Ascending aorta (tissue), 2 donors: ENCODE results near the gene CD200R1L. TPM values are rescaled to one million over a fixed set of nuclear protein-coding genes. Genes with fewer than 3 reads are reported as not detected.
"Not testable (repeated sequence)": the region's sequence is repeated elsewhere in the genome, so short reads cannot be mapped to it uniquely, and the experiment has no call there.

Experiments used
- DNase-seq, 2 donors: peaks; one replicate each; pipeline ENCODE4 v3.0.0-alpha.2; 2019; ENCODE audit warnings: low spot score in 2 of 2
- H3K27ac ChIP-seq, 2 donors: fragments of 200-600 bp; sonication (generic); one replicate each; pipeline ENCODE4 v1.5.1; 2016 to 2017; ENCODE audit warnings: mild to moderate bottlenecking in 1 of 2
- H3K27me3 ChIP-seq: fragments of 200-600 bp; sonication (generic); one replicate; pipeline ENCODE4 v1.5.1; 2017
- H3K36me3 ChIP-seq, 2 donors: fragments of 200-600 bp; sonication (generic); one replicate each; pipeline ENCODE4 v1.5.1; 2016
- H3K4me1 ChIP-seq, 2 donors: fragments of 200-600 bp; sonication (generic); one replicate each; pipeline ENCODE4 v1.5.1; 2016 to 2017; ENCODE audit warnings: mild to moderate bottlenecking in 1 of 2
- H3K4me3 ChIP-seq, 2 donors: fragments of 200-600 bp; sonication (generic); one replicate each; pipeline ENCODE4 v1.5.1; 2016 to 2017; ENCODE audit warnings: mild to moderate bottlenecking in 1 of 2
- H3K9me3 ChIP-seq, 2 donors: fragments of 200-600 bp; sonication (generic); one replicate each; pipeline ENCODE4 v1.5.1; 2016
- CTCF ChIP-seq, 3 experiments: fragments of 200-600 bp in 2 of 3; fragments of 450-650 bp in 1 of 3; sonication (generic) in 2 of 3; IDR thresholded peaks; one replicate each; pipeline ENCODE4 v1.5.1; 2016 to 2019; ENCODE audit warnings: antibody characterized with exemption in 3 of 3, mild to moderate bottlenecking in 1 of 3, moderate library complexity in 1 of 3
- intact Hi-C: fragments of 100-400 bp; cut with DNase I; formaldehyde crosslinking; loops from one replicate; pipeline ENCODE4 v1.15.1; 2023
- total RNA-seq: library from RNA; depleted of rRNA; stranded (reverse); fragments of >200 nt; gene quantifications from one replicate; pipeline ENCODE4 v1.1.0, GENCODE V29; 2016

CD200R1L gene
- total RNA-seq, 1 donor from 2014 or later, result not detected

DNA sequence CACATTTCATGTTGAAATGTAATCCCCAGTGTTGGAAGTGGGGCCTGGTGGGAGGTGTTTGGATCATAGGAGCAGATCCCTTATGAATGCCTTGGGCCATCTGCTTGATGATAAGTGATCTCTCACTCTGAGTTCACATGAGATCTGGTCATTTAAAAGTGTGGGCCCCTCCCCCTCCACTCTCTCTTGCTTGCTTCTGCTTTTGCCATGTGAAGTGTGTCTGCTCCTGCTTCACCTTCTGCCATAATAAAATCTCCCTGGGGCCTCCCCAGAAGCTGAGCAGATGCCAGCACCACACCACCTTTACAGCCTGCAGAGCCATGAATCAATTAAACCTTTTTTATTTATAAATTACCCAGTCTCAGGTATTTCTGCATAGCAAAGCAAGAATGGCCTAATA lies 14.2 kb upstream of the CD200R1L start:
- intact Hi-C loops, result no loop called here
- H3K4me3 ChIP-seq, result no peak overlapping the region
- TF ChIP-seq CTCF (IDR thresholded peaks at IDR 0.05), result no peak

GRCh38 chr3:112858410-112859069 lies 11.9 kb upstream of the CD200R1L start:
- H3K27ac ChIP-seq, result no peak overlapping the region
- H3K4me3 ChIP-seq, result no peak overlapping the region
- peaks cover 0 to 6% of the 10 kb centered on the region in 2 donors for H3K9me3 ChIP-seq
- no peak for TF ChIP-seq CTCF (IDR thresholded peaks at IDR 0.05)
- intact Hi-C loops, result no loop called here
- no peaks in the 10 kb centered on the region for H3K27me3 ChIP-seq
- H3K4me1 ChIP-seq, result no peaks in the 10 kb centered on the region
- DNase-seq, result no peak
- no peaks in the 10 kb centered on the region for H3K36me3 ChIP-seq

More for the DNA sequence above, 14.2 kb upstream of the CD200R1L start:
- no peaks in the 10 kb centered on the region for H3K27me3 ChIP-seq
- no peak for DNase-seq
- no peak overlapping the region for H3K27ac ChIP-seq
- no peaks in the 10 kb centered on the region for H3K4me1 ChIP-seq
- H3K36me3 ChIP-seq, result no peaks in the 10 kb centered on the region
- no peaks in the 10 kb centered on the region for H3K9me3 ChIP-seq

DNA sequence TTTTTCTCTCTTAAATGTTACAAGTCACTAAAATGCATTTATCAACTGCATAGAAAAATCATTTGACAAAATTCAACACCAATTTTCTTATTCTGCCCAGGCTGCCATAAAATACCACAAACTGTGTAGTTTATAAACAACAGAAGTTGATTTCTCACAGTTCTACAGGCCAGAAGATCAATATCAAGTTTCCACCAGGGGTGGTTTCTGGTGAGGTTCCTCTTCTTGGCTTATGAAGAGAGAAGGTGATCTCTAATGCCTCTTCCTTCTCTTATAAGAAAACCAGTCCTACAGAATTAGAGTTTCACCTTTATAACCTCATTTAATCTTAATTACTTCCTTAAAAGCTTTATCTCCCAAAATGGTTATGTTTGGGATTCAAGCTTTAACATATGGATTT lies 10.9 kb upstream of the CD200R1L start:
- Histone ChIP-seq H3K27me3 (no peaks in the 10 kb centered on the region), H3K36me3 (no peaks in the 10 kb centered on the region), H3K27ac (no peak overlapping the region), H3K9me3 (peaks cover 0 to 6% of the 10 kb centered on the region in 2 donors), H3K4me3 (no peak overlapping the region), H3K4me1 (no peaks in the 10 kb centered on the region)
- no peak for TF ChIP-seq CTCF (IDR thresholded peaks at IDR 0.05)
- no peak for DNase-seq
- intact Hi-C loops, result no loop called here

DNA sequence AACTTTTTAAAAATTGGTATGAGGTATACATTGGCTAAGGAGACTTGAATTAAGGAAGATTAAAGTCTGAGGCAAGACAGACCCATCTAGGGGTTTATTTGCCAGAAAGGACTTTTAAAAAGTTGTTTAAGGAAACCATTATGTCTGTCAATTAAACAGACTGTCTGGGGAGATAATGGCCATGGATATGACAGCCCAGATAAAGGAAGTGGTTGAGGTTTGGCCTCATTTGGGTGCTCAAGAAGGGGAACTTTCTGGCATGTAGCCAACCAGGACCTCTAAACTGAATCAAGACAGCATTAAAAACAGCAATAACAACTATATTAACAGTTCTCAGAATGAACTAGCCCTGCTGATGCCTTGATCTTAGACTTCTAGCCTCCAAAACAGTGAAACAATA lies 9.9 kb upstream of the CD200R1L start:
- no peak for DNase-seq

GRCh38 chr3:112855883-112856282 lies 9.2 kb upstream of the CD200R1L start:
- Histone ChIP-seq H3K4me1 (no peaks in the 10 kb centered on the region), H3K27ac (no peak overlapping the region), H3K36me3 (no peaks in the 10 kb centered on the region), H3K9me3 (peaks cover 0 to 9% of the 10 kb centered on the region in 2 donors), H3K27me3 (no peaks in the 10 kb centered on the region), H3K4me3 (no peak overlapping the region)
- no peak for TF ChIP-seq CTCF (IDR thresholded peaks at IDR 0.05)
- DNase-seq, result no peak
- intact Hi-C loops, result no loop called here

More for the DNA sequence above, 9.9 kb upstream of the CD200R1L start:
- Histone ChIP-seq H3K4me1 (no peaks in the 10 kb centered on the region), H3K27me3 (no peaks in the 10 kb centered on the region), H3K27ac (no peak overlapping the region), H3K9me3 (peaks cover 0 to 9% of the 10 kb centered on the region in 2 donors), H3K36me3 (no peaks in the 10 kb centered on the region), H3K4me3 (no peak overlapping the region)
- TF ChIP-seq CTCF (IDR thresholded peaks at IDR 0.05), result no peak
- intact Hi-C loops, result no loop called here

- H3K36me3 ChIP-seq, H3K4me3 ChIP-seq, H3K27me3 ChIP-seq, DNase-seq, H3K4me1 ChIP-seq, intact Hi-C loops, H3K27ac ChIP-seq, H3K9me3 ChIP-seq: not testable (repeated sequence)
Measured at GRCh38 chr3:112855074-112855473, 8.4 kb upstream of the CD200R1L start.
